Tibial nerve (tissue), 4 donors: ENCODE results near the gene C14orf119. TPM values are rescaled to one million over a fixed set of nuclear protein-coding genes. Genes with fewer than 3 reads are reported as not detected.
A peak's percentile ranks its signal among the peaks of the same experiment; 100 is the strongest.

ENCODE experiments used
- DNase-seq, 2 donors: peaks; one replicate each; pipeline ENCODE4 v3.0.0-alpha.2; 2019; ENCODE audit warnings: low spot score in 2 of 2
- H3K27ac ChIP-seq, 4 donors: fragments of 200-600 bp; sonication (generic) in 3 of 4; one replicate each; pipeline ENCODE4 v1.5.1; 2017 to 2019; ENCODE audit warnings: mild to moderate bottlenecking in 1 of 4
- H3K27me3 ChIP-seq, 2 donors: fragments of 200-600 bp; sonication (generic) in 1 of 2; one replicate each; pipeline versions ENCODE4 v1.5.1 to v1.6.0; 2017 to 2019
- H3K36me3 ChIP-seq, 3 donors: fragments of 200-600 bp; sonication (generic); one replicate each; pipeline ENCODE4 v1.5.1; 2018 to 2019
- H3K4me1 ChIP-seq, 4 donors: fragments of 200-600 bp; sonication (generic) in 3 of 4; one replicate each; pipeline ENCODE4 v1.5.1; 2017 to 2019
- H3K4me3 ChIP-seq, 4 donors: fragments of 200-600 bp; sonication (generic) in 3 of 4; one replicate each; pipeline ENCODE4 v1.5.1; 2017 to 2019; ENCODE audit warnings: mild to moderate bottlenecking in 1 of 4, moderate library complexity in 1 of 4
- H3K9me3 ChIP-seq, 4 donors: fragments of 200-600 bp; sonication (generic) in 3 of 4; one replicate each; pipeline ENCODE4 v1.5.1; 2017 to 2019
- EP300 ChIP-seq, 2 donors: sonication (generic); formaldehyde crosslinking; IDR thresholded peaks; one replicate each; pipeline ENCODE4 v1.6.1; 2017; ENCODE audit warnings: antibody characterized with exemption in 2 of 2, mild to moderate bottlenecking in 1 of 2
- POLR2A ChIP-seq, 2 donors: fragments of 450-650 bp; IDR thresholded peaks; one replicate each; pipeline ENCODE4 v1.6.1; 2017; ENCODE audit warnings: antibody characterized with exemption in 2 of 2, mild to moderate bottlenecking in 2 of 2, moderate library complexity in 2 of 2
- WGBS, 2 donors: methylation state at CpG; one replicate each; pipeline ENCODE4 v1.1.5; 2018; 5-methylcytosine and 5-hydroxymethylcytosine counted together
- total RNA-seq, 4 donors: library from RNA; depleted of rRNA; stranded (reverse); fragments of >200 nt; gene quantifications; one replicate each; pipeline ENCODE4 v1.1.0, GENCODE V29; 2016
- TF ChIP-seq, protein P1 (sequence below), 5 experiments: fragments of 200-600 bp in 3 of 5; fragments of 450-650 bp in 2 of 5; sonication (generic) in 3 of 5; IDR thresholded peaks; one replicate each; pipeline ENCODE4 v1.5.1; 2016 to 2019; ENCODE audit warnings: antibody characterized with exemption in 5 of 5, mild to moderate bottlenecking in 3 of 5, moderate library complexity in 2 of 5

The C14orf119 gene
- total RNA-seq, 4 donors from 2014 or later: 15.5 to 35.1 (median 21.7) TPM

- Histone ChIP-seq H3K9me3 (no peaks in the 10 kb centered on the region), H3K4me1 (no peaks in the 10 kb centered on the region), H3K27me3 (no peaks in the 10 kb centered on the region), H3K27ac (peak overlapping the region in 2 of 4 donors; percentile 60 to 70), H3K36me3 (peaks cover 0 to 6% (median 0%) of the 10 kb centered on the region in 3 donors), H3K4me3 (no peak overlapping the region)
- peak in 1 of 2 donors; percentile 42 for DNase-seq
- TF ChIP-seq EP300 (IDR thresholded peaks at IDR 0.05) (peak in 1 of 2 donors; percentile 59), POLR2A (IDR thresholded peaks at IDR 0.05) (no peak)
- TF ChIP-seq, protein P1, sequence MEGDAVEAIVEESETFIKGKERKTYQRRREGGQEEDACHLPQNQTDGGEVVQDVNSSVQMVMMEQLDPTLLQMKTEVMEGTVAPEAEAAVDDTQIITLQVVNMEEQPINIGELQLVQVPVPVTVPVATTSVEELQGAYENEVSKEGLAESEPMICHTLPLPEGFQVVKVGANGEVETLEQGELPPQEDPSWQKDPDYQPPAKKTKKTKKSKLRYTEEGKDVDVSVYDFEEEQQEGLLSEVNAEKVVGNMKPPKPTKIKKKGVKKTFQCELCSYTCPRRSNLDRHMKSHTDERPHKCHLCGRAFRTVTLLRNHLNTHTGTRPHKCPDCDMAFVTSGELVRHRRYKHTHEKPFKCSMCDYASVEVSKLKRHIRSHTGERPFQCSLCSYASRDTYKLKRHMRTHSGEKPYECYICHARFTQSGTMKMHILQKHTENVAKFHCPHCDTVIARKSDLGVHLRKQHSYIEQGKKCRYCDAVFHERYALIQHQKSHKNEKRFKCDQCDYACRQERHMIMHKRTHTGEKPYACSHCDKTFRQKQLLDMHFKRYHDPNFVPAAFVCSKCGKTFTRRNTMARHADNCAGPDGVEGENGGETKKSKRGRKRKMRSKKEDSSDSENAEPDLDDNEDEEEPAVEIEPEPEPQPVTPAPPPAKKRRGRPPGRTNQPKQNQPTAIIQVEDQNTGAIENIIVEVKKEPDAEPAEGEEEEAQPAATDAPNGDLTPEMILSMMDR (IDR thresholded peaks at IDR 0.05): no peak
- 66 to 69% methylated on average over 4 of the region's 4 CpGs for WGBS, 2 donors
These were observed 50.6 kb downstream of the C14orf119 start for GRCh38 chr14:23145794-23146350.

DNA sequence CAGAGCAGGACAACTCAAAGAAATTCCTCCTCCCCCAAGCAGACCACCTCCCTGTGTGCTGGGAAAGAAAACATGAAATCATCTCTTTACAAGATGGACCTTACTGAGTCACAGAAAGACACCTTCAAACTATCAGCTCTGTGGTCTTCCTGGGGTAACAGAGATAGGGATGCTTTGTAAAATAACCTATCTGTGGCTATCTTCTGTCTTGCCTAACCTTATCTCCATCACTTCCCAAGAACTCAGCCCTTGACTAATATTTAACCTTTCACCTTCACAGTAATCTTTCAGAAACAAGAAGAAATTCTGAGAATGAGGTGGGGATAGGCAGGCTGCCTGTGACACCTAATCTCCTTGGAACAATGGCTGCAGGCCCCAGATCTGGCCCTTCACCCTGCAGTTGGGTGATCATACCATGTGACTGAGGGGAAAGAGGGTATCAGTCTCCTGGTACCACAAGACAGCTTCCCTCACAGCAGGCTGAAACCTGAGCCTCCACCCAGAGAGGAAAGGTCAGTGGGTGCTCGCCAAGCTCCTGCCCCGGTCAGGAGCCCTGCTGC, 51.1 kb downstream of the C14orf119 start:
- TF ChIP-seq POLR2A (IDR thresholded peaks at IDR 0.05) (no peak), EP300 (IDR thresholded peaks at IDR 0.05) (no peak)
- TF ChIP-seq, protein P1 (IDR thresholded peaks at IDR 0.05): no peak
- no peak for DNase-seq
- H3K36me3 ChIP-seq: peaks cover 0 to 6% (median 0%) of the 10 kb centered on the region in 3 donors
- 81 to 89% methylated on average over 2 of the region's 2 CpGs for WGBS, 2 donors
- H3K9me3 ChIP-seq: no peaks in the 10 kb centered on the region
- H3K27ac ChIP-seq: peak overlapping the region in 3 of 4 donors; percentile 52 to 70 (median 60)
- no peaks in the 10 kb centered on the region for H3K27me3 ChIP-seq
- H3K4me3 ChIP-seq: no peak overlapping the region
- no peaks in the 10 kb centered on the region for H3K4me1 ChIP-seq

DNA sequence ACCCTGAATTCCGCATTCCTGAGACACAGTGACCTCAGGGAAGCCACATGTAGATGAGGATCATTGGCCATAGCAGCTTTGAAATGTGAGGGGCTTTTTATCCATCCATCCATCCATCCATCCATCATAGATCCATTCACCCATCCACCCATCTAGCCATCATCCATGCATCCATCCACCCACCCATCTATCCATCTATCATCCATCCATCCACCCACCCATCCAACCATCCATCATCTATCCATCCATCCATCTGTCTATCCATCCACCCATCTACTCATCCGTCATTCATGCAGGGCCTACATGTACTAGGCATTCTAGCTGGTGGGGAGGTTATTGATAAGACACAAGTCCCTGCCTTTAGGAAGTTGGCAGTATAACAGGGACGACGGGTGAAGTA, 51.7 kb downstream of the C14orf119 start:
- peaks cover 0 to 6% (median 0%) of the 10 kb centered on the region in 3 donors for H3K36me3 ChIP-seq
- H3K27me3 ChIP-seq: no peaks in the 10 kb centered on the region
- H3K9me3 ChIP-seq: no peaks in the 10 kb centered on the region
- no peak overlapping the region for H3K4me3 ChIP-seq
- no peak for TF ChIP-seq EP300 (IDR thresholded peaks at IDR 0.05)
- TF ChIP-seq, protein P1 (IDR thresholded peaks at IDR 0.05): no peak
- TF ChIP-seq POLR2A (IDR thresholded peaks at IDR 0.05): no peak
- DNase-seq: no peak
- no peaks in the 10 kb centered on the region for H3K4me1 ChIP-seq
- H3K27ac ChIP-seq: peak overlapping the region in 2 of 4 donors; percentile 52 to 70
- WGBS, 2 donors: 90 to 96% methylated on average over 4 of the region's 4 CpGs

DNA sequence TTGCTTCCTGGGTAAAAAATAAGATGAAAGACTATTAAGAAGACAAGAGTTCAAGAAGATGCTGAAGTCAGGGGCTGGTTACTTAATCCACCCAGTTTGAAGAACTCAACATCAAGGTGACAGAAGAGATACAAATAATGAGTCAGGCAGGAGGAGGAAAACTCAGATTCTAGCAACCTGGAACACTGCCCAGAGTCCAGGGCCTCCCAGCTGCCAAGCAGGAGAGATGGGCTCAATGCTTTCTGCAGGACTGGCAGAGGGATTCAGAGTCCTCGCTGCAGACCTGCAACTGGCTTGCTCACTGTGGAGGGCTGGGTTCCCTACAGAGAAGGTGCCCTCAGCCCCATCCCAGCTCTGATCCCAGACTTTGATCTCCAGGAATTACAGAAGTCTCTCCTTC, 52.4 kb downstream of the C14orf119 start:
- H3K9me3 ChIP-seq: no peaks in the 10 kb centered on the region

More for the DNA sequence above, 52.4 kb downstream of the C14orf119 start:
- TF ChIP-seq EP300 (IDR thresholded peaks at IDR 0.05) (no peak), POLR2A (IDR thresholded peaks at IDR 0.05) (no peak)
- TF ChIP-seq, protein P1 (IDR thresholded peaks at IDR 0.05): no peak
- Histone ChIP-seq H3K4me3 (no peak overlapping the region), H3K27me3 (no peaks in the 10 kb centered on the region), H3K27ac (no peak overlapping the region), H3K36me3 (peaks cover 0 to 6% (median 0%) of the 10 kb centered on the region in 3 donors), H3K4me1 (peaks cover 0 to 5% (median 0%) of the 10 kb centered on the region in 4 donors)
- 100% methylated on average over 1 of the region's 1 CpG for WGBS, 2 donors
- DNase-seq: no peak
